B cell (primary cell): ENCODE measurements around the gene KCNJ6. TPM values are rescaled to one million over a fixed set of nuclear protein-coding genes. Genes with fewer than 3 reads are reported as not detected.

Source experiments
- ATAC-seq: fragments of 200-7000 bp; cut with Tn5 transposase; one replicate; pipeline ENCODE4 v1.10.0; 2021; ENCODE audit warnings: low read depth, mild to moderate bottlenecking, moderate number of reproducible peaks, moderate library complexity
- CTCF ChIA-PET: fragments of 350-600 bp; sonication (Branson Sonifier 250); formaldehyde crosslinking; loops from one replicate; lab custom pipeline; 2021; ENCODE audit warnings: antibody characterized with exemption, inconsistent platforms; lab: Charles Lee
- POLR2A ChIA-PET: fragments of 350-600 bp; sonication (Branson Sonifier 250); formaldehyde crosslinking; loops from one replicate; lab custom pipeline; 2021; ENCODE audit warnings: antibody characterized with exemption; lab: Charles Lee
- DNase-seq: peaks from one replicate; pipeline ENCODE4 v3.0.0; 2013
- H2AFZ ChIP-seq: 2 replicates; pipeline ENCODE4 v1.6.1; 2012; ENCODE audit warnings: mild to moderate bottlenecking, low read depth, low read length; ENCODE audit not compliant: insufficient read depth, poor library complexity, severe bottlenecking
- H3K27ac ChIP-seq, 2 donors: 1 replicate in 1 of 2; 2 replicates in 1 of 2; pipeline ENCODE4 v1.5.1; 2012 to 2013; ENCODE audit warnings: low read length in 2 of 2, mild to moderate bottlenecking in 2 of 2, moderate library complexity in 1 of 2
- H3K27me3 ChIP-seq, 4 experiments: fragments of 200-600 bp in 1 of 4; sonication (generic) in 1 of 4; replicated peaks in 1 of 4; 1 replicate in 2 of 4; 2 replicates in 2 of 4; pipeline versions ENCODE4 v1.6.1 to v1.7.0; 2013 to 2016; ENCODE audit warnings: low read length in 3 of 4, mild to moderate bottlenecking in 2 of 4, mixed read lengths in 1 of 4, moderate library complexity in 1 of 4; ENCODE audit not compliant: insufficient read depth in 4 of 4, control insufficient read depth in 3 of 4; ENCODE audit errors: control extremely low read depth in 1 of 4
- H3K36me3 ChIP-seq, 2 experiments: replicated peaks in 1 of 2; 1 replicate in 1 of 2; 2 replicates in 1 of 2; pipeline versions ENCODE4 v1.6.1 to v1.7.1; 2013; ENCODE audit warnings: low read length in 1 of 2; ENCODE audit not compliant: insufficient read depth in 2 of 2, control insufficient read depth in 1 of 2; ENCODE audit errors: control extremely low read depth in 1 of 2, extremely low read depth in 1 of 2
- H3K4me1 ChIP-seq, 2 donors: fragments of 200-600 bp in 1 of 2; sonication (generic) in 1 of 2; 1 replicate in 1 of 2; 2 replicates in 1 of 2; pipeline versions ENCODE4 v1.5.1 to v1.6.1; 2013 to 2017; ENCODE audit warnings: low read length in 2 of 2; ENCODE audit not compliant: control insufficient read depth in 2 of 2, insufficient read depth in 2 of 2
- H3K4me2 ChIP-seq: replicated peaks from 2 replicates; pipeline ENCODE3; 2012; ENCODE audit warnings: mild to moderate bottlenecking, low read depth, low read length; ENCODE audit not compliant: poor library complexity, severe bottlenecking
- H3K4me3 ChIP-seq, 5 experiments: fragments of 200-600 bp in 1 of 5; sonication (generic) in 1 of 5; 1 replicate in 3 of 5; 2 replicates in 2 of 5; pipeline versions ENCODE4 v1.5.1 to v1.7.0; 2011 to 2016; ENCODE audit warnings: low read length in 4 of 5, mild to moderate bottlenecking in 4 of 5, low read depth in 2 of 5, control low read depth in 1 of 5, moderate library complexity in 1 of 5; ENCODE audit not compliant: insufficient read depth in 1 of 5; ENCODE audit errors: control extremely low read depth in 1 of 5, extremely low read depth in 1 of 5
- H3K79me2 ChIP-seq: fragments of 200-600 bp; sonication (generic); one replicate; pipeline ENCODE4 v1.6.0; 2016; ENCODE audit warnings: low read length; ENCODE audit not compliant: control insufficient read depth, insufficient read depth
- H3K9ac ChIP-seq: fragments of 200-600 bp; sonication (generic); 2 replicates; pipeline ENCODE4 v1.6.1; 2017; ENCODE audit warnings: mild to moderate bottlenecking, low read length, moderate library complexity
- H3K9me3 ChIP-seq, 3 donors: one replicate each; pipeline versions ENCODE4 v1.6.1 to v1.7.1; 2013; ENCODE audit warnings: low read length in 2 of 3; ENCODE audit not compliant: control insufficient read depth in 2 of 3, insufficient read depth in 1 of 3; ENCODE audit errors: control extremely low read depth in 1 of 3
- H4K20me1 ChIP-seq: 2 replicates; pipeline ENCODE4 v1.6.0; 2012; ENCODE audit warnings: mild to moderate bottlenecking, low read length; ENCODE audit not compliant: insufficient read depth, control insufficient read depth, poor library complexity, severe bottlenecking
- H3K27ac Mint-ChIP-seq: one replicate; pipeline ENCODE4 v1.8.0; 2021; ENCODE audit warnings: mixed read lengths
- H3K27me3 Mint-ChIP-seq: one replicate; pipeline ENCODE4 v1.8.0; 2021; ENCODE audit warnings: mixed read lengths
- H3K4me1 Mint-ChIP-seq: one replicate; pipeline ENCODE4 v1.8.0; 2021; ENCODE audit warnings: mixed read lengths
- H3K4me3 Mint-ChIP-seq: one replicate; pipeline ENCODE4 v1.8.0; 2021; ENCODE audit warnings: mixed read lengths
- H3K9me3 Mint-ChIP-seq: one replicate; pipeline ENCODE4 v1.8.0; 2022; ENCODE audit warnings: mixed read lengths; ENCODE audit not compliant: insufficient read depth
- CTCF ChIP-seq: fragments of 200-600 bp; IDR thresholded peaks from one replicate; pipeline ENCODE4 v1.8.0; 2022; ENCODE audit warnings: antibody characterized with exemption, mild to moderate bottlenecking
- EZH2 ChIP-seq: IDR thresholded peaks from 2 replicates; pipeline ENCODE4 v1.6.1; 2012; ENCODE audit warnings: borderline replicate concordance, low read depth, mild to moderate bottlenecking, moderate library complexity, low read length; ENCODE audit not compliant: insufficient read depth, poor library complexity, severe bottlenecking
- WGBS: methylation state at CpG from one replicate; pipeline ENCODE4 v1.1.5; 2013; ENCODE audit warnings: missing lambda C conversion rate; ENCODE audit not compliant: insufficient coverage; 5-methylcytosine and 5-hydroxymethylcytosine counted together
- intact Hi-C: fragments of 100-400 bp; cut with micrococcal nuclease; formaldehyde crosslinking; loops from one replicate; pipeline ENCODE4 v1.10.0; 2022
- polyA plus RNA-seq: library from polyadenylated mRNA; depleted of rRNA; stranded (reverse); fragments of >200 nt; gene quantifications from 2 replicates; pipeline ENCODE4 v1.2.3, GENCODE V29; 2012
- total RNA-seq, 2 donors: library from RNA; stranded (reverse); fragments of 120-200 nt in 1 of 2; gene quantifications; 1 replicate in 1 of 2; 2 replicates in 1 of 2; pipeline versions ENCODE4 v1.2.3 to v1.2.4, GENCODE V29; 2013 to 2022

KCNJ6 gene
- total and polyA plus RNA-seq, 2 donors (not counting 1 experiment from before 2014, with no cell fraction given) = not detected

- H3K4me2 ChIP-seq = no peak overlapping the region
- H3K27ac ChIP-seq = no peak overlapping the region
- POLR2A ChIA-PET = no interaction called here
Measured at GRCh38 chr21:37848721-37849490, 67.4 kb downstream of the KCNJ6 start.

More at GRCh38 chr21:37848721-37849490, 67.4 kb downstream of the KCNJ6 start:
- CTCF ChIA-PET = no interaction called here
- no peaks in the 10 kb centered on the region for H4K20me1 ChIP-seq
- no peaks in the 10 kb centered on the region for H3K79me2 ChIP-seq
- TF ChIP-seq CTCF (no peak), EZH2 (no peak)
- 88% methylated on average over 5 of the region's 7 CpGs for whole genome bisulfite sequencing
- Mint-ChIP-seq H3K4me1 (no peaks in the 10 kb centered on the region), H3K27ac (no peak overlapping the region), H3K4me3 (no peak overlapping the region), H3K27me3 (peaks cover 14% of the 10 kb centered on the region), H3K9me3 (peaks cover 5% of the 10 kb centered on the region)
- intact Hi-C loops = no loop called here
- H3K4me1 ChIP-seq = no peaks in the 10 kb centered on the region
- ATAC-seq (no peak), DNase-seq (no peak)
- no peak overlapping the region for H2AFZ ChIP-seq
- H3K9ac ChIP-seq = no peak overlapping the region
- H3K9me3 ChIP-seq = peaks cover 0 to 4% (median 0%) of the 10 kb centered on the region in 3 donors
- no peak overlapping the region for H3K4me3 ChIP-seq
- no peaks in the 10 kb centered on the region for H3K27me3 ChIP-seq
- H3K36me3 ChIP-seq = no peaks in the 10 kb centered on the region
